Measurements from ENCODE around the gene SLFNL1. TPM values are rescaled to one million over a fixed set of nuclear protein-coding genes. Genes with fewer than 3 reads are reported as not detected.

SLFNL1 gene
- total RNA-seq, 3 donors from 2014 or later = 0.16 to 0.66 (median 0.29) TPM

GRCh38 chr1:41025979-41026819 is 4.7 kb upstream of the SLFNL1 start:
- Histone ChIP-seq H3K36me3 (no peaks in the 10 kb centered on the region), H3K27me3 (no peaks in the 10 kb centered on the region), H3K9me3 (no peaks in the 10 kb centered on the region), H3K4me3 (no peak overlapping the region), H3K27ac (no peak overlapping the region), H3K4me1 (no peaks in the 10 kb centered on the region)
- intact Hi-C loops (cut with DNase I; ENCODE audit: low total_unique reads) = no loop called here
- TF ChIP-seq POLR2AphosphoS5 (IDR thresholded peaks at IDR 0.05) (no peak), POLR2A (IDR thresholded peaks at IDR 0.05) (no peak)
- TF ChIP-seq, protein P1, sequence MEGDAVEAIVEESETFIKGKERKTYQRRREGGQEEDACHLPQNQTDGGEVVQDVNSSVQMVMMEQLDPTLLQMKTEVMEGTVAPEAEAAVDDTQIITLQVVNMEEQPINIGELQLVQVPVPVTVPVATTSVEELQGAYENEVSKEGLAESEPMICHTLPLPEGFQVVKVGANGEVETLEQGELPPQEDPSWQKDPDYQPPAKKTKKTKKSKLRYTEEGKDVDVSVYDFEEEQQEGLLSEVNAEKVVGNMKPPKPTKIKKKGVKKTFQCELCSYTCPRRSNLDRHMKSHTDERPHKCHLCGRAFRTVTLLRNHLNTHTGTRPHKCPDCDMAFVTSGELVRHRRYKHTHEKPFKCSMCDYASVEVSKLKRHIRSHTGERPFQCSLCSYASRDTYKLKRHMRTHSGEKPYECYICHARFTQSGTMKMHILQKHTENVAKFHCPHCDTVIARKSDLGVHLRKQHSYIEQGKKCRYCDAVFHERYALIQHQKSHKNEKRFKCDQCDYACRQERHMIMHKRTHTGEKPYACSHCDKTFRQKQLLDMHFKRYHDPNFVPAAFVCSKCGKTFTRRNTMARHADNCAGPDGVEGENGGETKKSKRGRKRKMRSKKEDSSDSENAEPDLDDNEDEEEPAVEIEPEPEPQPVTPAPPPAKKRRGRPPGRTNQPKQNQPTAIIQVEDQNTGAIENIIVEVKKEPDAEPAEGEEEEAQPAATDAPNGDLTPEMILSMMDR (IDR thresholded peaks at IDR 0.05) = no peak
- DNase-seq (ENCODE audit: low spot score in 2 of 2) = no peak

GRCh38 chr1:41024953-41025352 is 3.4 kb upstream of the SLFNL1 start:
- intact Hi-C loops (cut with DNase I; ENCODE audit: low total_unique reads) = loop anchor here (5.0 kb wide), 1 partner anchor 1652 kb away; no protein-coding TSS in a partner anchor
- TF ChIP-seq POLR2A (IDR thresholded peaks at IDR 0.05) (no peak), POLR2AphosphoS5 (IDR thresholded peaks at IDR 0.05) (no peak)
- TF ChIP-seq, protein P1 (IDR thresholded peaks at IDR 0.05) = no peak
- no peaks in the 10 kb centered on the region for H3K27me3 ChIP-seq
- no peaks in the 10 kb centered on the region for H3K36me3 ChIP-seq
- DNase-seq (ENCODE audit: low spot score in 2 of 2) = no peak
- H3K4me1 ChIP-seq = no peaks in the 10 kb centered on the region
- no peak overlapping the region for H3K27ac ChIP-seq
- no peaks in the 10 kb centered on the region for H3K9me3 ChIP-seq
- H3K4me3 ChIP-seq = no peak overlapping the region

DNA sequence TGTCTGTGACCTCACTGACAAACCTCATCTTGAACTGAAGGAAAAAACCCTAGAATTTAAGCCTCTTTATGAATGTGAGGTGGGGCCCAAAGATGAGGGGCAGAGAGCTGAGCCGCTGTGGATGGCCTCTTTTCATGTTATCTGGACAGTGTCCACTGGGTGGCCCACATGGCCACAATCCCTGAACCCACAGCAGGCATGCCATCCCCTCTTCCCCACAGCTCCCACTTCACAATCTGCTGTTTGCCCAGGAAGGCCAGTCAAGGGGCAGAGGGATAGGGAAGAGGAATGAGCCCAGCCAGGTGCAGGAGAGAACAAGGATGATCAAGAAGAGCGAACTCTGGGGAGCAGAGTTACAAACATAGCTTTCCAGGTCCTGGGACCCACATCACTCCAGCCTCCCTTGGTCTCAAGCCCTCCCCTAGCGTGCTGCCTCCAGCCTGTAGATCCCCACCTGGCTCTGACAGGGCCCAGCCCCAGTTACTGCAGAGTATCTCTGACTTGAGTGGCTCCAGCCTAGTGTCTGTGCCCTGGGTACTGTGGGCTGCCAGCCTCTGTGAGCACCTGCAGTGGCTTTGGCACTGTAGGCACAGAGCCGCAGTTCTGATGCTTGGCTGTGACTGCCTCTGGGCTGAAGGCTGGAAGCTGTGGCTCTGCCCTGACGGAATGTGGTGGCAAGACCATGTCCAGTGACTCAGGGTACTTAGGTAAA is 1.9 kb upstream of the SLFNL1 start:
- H3K27me3 ChIP-seq = no peaks in the 10 kb centered on the region
- H3K27ac ChIP-seq = no peak overlapping the region
- H3K36me3 ChIP-seq = no peaks in the 10 kb centered on the region
- H3K4me1 ChIP-seq = no peaks in the 10 kb centered on the region
- no peaks in the 10 kb centered on the region for H3K9me3 ChIP-seq
- no peak for DNase-seq (ENCODE audit: low spot score in 2 of 2)
- intact Hi-C loops (cut with DNase I; ENCODE audit: low total_unique reads) = loop anchor here (5.0 kb wide), 1 partner anchor 1654 kb away; no protein-coding TSS in a partner anchor
- no peak overlapping the region for H3K4me3 ChIP-seq
- TF ChIP-seq, protein P1 (IDR thresholded peaks at IDR 0.05) = peak in 1 of 3 donors; percentile 12
- no peak for TF ChIP-seq POLR2A (IDR thresholded peaks at IDR 0.05)

- H3K27me3 ChIP-seq = no peaks in the 10 kb centered on the region
- H3K4me3 ChIP-seq = no peak overlapping the region
- no peaks in the 10 kb centered on the region for H3K9me3 ChIP-seq
- no peak for TF ChIP-seq POLR2A (IDR thresholded peaks at IDR 0.05)
- TF ChIP-seq, protein P1 (IDR thresholded peaks at IDR 0.05) = no peak
- TF ChIP-seq POLR2AphosphoS5 (IDR thresholded peaks at IDR 0.05) = no peak
- no peaks in the 10 kb centered on the region for H3K4me1 ChIP-seq
- intact Hi-C loops (cut with DNase I; ENCODE audit: low total_unique reads) = loop anchor here (5.0 kb wide), 1 partner anchor 1655 kb away; no protein-coding TSS in a partner anchor
- H3K36me3 ChIP-seq = no peaks in the 10 kb centered on the region
- H3K27ac ChIP-seq = no peak overlapping the region
- DNase-seq (ENCODE audit: low spot score in 2 of 2) = no peak
Measured at GRCh38 chr1:41022424-41022823, 899 bp upstream of the SLFNL1 start.

DNA sequence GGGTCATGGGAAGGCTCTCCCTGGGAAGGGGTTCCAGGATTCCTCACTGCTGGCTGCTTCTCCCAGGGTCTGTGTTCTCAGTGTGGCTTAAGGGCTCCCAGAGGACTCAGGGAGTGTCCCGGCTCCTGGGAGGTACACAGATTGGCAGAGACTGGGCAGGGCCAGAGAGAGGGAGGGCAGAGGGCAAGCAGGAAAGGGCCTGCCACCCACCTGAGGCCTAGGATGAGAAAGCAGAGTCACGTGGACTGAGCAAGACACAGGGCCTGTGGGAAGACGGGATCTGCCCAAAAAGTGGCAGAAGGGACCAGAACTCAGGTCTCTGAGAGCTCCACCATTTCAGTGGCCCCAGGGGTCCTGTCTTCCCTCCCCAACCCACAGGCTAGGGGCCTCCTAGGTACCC is 871 bp downstream of the SLFNL1 start:
- no peaks in the 10 kb centered on the region for H3K36me3 ChIP-seq
- no peak for DNase-seq (ENCODE audit: low spot score in 2 of 2)
- H3K4me3 ChIP-seq = no peak overlapping the region
- H3K27ac ChIP-seq = no peak overlapping the region
- no peaks in the 10 kb centered on the region for H3K27me3 ChIP-seq
- TF ChIP-seq POLR2AphosphoS5 (IDR thresholded peaks at IDR 0.05) = no peak
- no peak for TF ChIP-seq POLR2A (IDR thresholded peaks at IDR 0.05)
- TF ChIP-seq, protein P1 (IDR thresholded peaks at IDR 0.05) = no peak
- intact Hi-C loops (cut with DNase I; ENCODE audit: low total_unique reads) = loop anchor here (5.0 kb wide), 1 partner anchor 1657 kb away; no protein-coding TSS in a partner anchor
- no peaks in the 10 kb centered on the region for H3K4me1 ChIP-seq
- no peaks in the 10 kb centered on the region for H3K9me3 ChIP-seq
